Measurements from ENCODE around the gene ANKRD2.

The ANKRD2 gene

GRCh38 chr10:97608991-97609561, 36.5 kb downstream of the ANKRD2 start:
- POLR2A ChIA-PET, result no interaction called here

More at GRCh38 chr10:97608991-97609561, 36.5 kb downstream of the ANKRD2 start:
- TF ChIP-seq ZNF175 (tag by site-specific recombination; IDR thresholded peaks at IDR 0.05) (no peak), GLI4 (tag by site-specific recombination; IDR thresholded peaks at IDR 0.05) (no peak), PRDM10 (tag by site-specific recombination; IDR thresholded peaks at IDR 0.05) (no peak), ZBTB48 (tag by site-specific recombination; IDR thresholded peaks at IDR 0.05) (no peak), ZNF843 (tag by site-specific recombination; IDR thresholded peaks at IDR 0.05) (no peak), MEIS1 (CRISPR knock-in tag; IDR thresholded peaks at IDR 0.05; ENCODE audit: borderline replicate concordance) (no peak), ZNF610 (tag by site-specific recombination; IDR thresholded peaks at IDR 0.05; ENCODE audit: borderline replicate concordance) (no peak), ZNF776 (tag by site-specific recombination; IDR thresholded peaks at IDR 0.05; ENCODE audit: borderline replicate concordance) (no peak), CTCF (tag by site-specific recombination; IDR thresholded peaks at IDR 0.05) (no peak)
- TF ChIP-seq, protein P1, sequence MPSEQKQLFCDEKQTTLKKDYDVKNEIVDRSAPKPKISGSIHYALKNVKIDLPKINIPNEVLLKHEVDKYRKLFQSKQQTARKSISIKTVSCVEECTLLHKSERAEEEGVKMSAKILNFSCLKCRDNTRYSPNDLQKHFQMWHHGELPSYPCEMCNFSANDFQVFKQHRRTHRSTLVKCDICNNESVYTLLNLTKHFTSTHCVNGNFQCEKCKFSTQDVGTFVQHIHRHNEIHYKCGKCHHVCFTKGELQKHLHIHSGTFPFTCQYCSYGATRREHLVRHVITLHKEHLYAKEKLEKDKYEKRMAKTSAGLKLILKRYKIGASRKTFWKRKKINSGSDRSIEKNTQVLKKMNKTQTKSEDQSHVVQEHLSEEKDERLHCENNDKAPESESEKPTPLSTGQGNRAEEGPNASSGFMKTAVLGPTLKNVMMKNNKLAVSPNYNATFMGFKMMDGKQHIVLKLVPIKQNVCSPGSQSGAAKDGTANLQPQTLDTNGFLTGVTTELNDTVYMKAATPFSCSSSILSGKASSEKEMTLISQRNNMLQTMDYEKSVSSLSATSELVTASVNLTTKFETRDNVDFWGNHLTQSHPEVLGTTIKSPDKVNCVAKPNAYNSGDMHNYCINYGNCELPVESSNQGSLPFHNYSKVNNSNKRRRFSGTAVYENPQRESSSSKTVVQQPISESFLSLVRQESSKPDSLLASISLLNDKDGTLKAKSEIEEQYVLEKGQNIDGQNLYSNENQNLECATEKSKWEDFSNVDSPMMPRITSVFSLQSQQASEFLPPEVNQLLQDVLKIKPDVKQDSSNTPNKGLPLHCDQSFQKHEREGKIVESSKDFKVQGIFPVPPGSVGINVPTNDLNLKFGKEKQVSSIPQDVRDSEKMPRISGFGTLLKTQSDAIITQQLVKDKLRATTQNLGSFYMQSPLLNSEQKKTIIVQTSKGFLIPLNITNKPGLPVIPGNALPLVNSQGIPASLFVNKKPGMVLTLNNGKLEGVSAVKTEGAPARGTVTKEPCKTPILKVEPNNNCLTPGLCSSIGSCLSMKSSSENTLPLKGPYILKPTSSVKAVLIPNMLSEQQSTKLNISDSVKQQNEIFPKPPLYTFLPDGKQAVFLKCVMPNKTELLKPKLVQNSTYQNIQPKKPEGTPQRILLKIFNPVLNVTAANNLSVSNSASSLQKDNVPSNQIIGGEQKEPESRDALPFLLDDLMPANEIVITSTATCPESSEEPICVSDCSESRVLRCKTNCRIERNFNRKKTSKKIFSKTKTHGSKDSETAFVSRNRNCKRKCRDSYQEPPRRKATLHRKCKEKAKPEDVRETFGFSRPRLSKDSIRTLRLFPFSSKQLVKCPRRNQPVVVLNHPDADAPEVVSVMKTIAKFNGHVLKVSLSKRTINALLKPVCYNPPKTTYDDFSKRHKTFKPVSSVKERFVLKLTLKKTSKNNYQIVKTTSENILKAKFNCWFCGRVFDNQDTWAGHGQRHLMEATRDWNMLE (tag by site-specific recombination; conservative IDR thresholded peaks at IDR 0.05; ENCODE audit: low read depth), result no peak
- TF ChIP-seq, protein P2, sequence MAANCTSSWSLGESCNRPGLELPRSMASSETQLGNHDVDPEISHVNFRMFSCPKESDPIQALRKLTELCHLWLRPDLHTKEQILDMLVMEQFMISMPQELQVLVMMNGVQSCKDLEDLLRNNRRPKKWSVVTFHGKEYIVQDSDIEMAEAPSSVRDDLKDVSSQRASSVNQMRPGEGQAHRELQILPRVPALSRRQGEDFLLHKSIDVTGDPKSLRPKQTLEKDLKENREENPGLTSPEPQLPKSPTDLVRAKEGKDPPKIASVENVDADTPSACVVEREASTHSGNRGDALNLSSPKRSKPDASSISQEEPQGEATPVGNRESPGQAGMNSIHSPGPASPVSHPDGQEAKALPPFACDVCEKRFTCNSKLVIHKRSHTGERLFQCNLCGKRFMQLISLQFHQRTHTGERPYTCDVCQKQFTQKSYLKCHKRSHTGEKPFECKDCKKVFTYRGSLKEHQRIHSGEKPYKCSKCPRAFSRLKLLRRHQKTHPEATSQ (tag by site-specific recombination; IDR thresholded peaks at IDR 0.05), result no peak
- no peaks in the 10 kb centered on the region for H3K9me3 ChIP-seq (ENCODE audit: control insufficient read depth, insufficient read depth, low read depth, low read length)
- CTCF ChIA-PET, result interaction anchor here (0.6 to 6.5 kb wide), 3 partner anchors 37 to 127 kb away, joined by 3 to 33 read pairs (median 4); partner anchors contain the start of gene ANKRD2
- no peak overlapping the region for H3K4me3 ChIP-seq (ENCODE audit: low read depth, low read length)
- H3K27ac ChIP-seq (ENCODE audit: extremely low read depth, low read depth, low read length), result no peak overlapping the region
- H3K4me1 ChIP-seq (ENCODE audit: control insufficient read depth, insufficient read depth, low read length), result no peaks in the 10 kb centered on the region
- H3K36me3 ChIP-seq (ENCODE audit: control insufficient read depth in 2 of 2, insufficient read depth in 1 of 2, low read length in 2 of 2), result no peaks in the 10 kb centered on the region; a peak in 1 of 3 replicates
